Measurements from ENCODE around the gene PLD6. TPM values are rescaled to one million over a fixed set of nuclear protein-coding genes. Genes with fewer than 3 reads are reported as not detected.
"Not testable (repeated sequence)": the region's sequence is repeated elsewhere in the genome, so short reads cannot be mapped to it uniquely, and the experiment has no call there.

Gene PLD6
- total RNA-seq, 1 donor from 2014 or later = 5.2 TPM

GRCh38 chr17:17175917-17176316 lies 30.2 kb downstream of the PLD6 start:
- DNase-seq = no peak

- no peak for DNase-seq
These were observed 30.8 kb downstream of the PLD6 start for GRCh38 chr17:17175340-17175739.

GRCh38 chr17:17173921-17174320 lies 32.2 kb downstream of the PLD6 start:
- no peak for DNase-seq

- no peak for DNase-seq
These were observed 33.1 kb downstream of the PLD6 start for GRCh38 chr17:17172990-17173389.

- no peak for DNase-seq
These were observed 33.9 kb downstream of the PLD6 start for GRCh38 chr17:17172001-17172939.

GRCh38 chr17:17171186-17171585 lies 34.9 kb downstream of the PLD6 start:
- no peak for DNase-seq

GRCh38 chr17:17170346-17170985 lies 35.7 kb downstream of the PLD6 start:
- no peak for DNase-seq

- no peak for DNase-seq
These were observed 36.7 kb downstream of the PLD6 start for GRCh38 chr17:17169396-17169795.

- DNase-seq = no peak
These were observed 37.7 kb downstream of the PLD6 start for GRCh38 chr17:17168401-17168800.

GRCh38 chr17:17167986-17168385 lies 38.1 kb downstream of the PLD6 start:
- no peak for DNase-seq

GRCh38 chr17:17167356-17167755 lies 38.8 kb downstream of the PLD6 start:
- DNase-seq = no peak

- no peak for DNase-seq
These were observed 39.7 kb downstream of the PLD6 start for GRCh38 chr17:17166446-17166845.

GRCh38 chr17:17165666-17166308 lies 40.3 kb downstream of the PLD6 start:
- DNase-seq = no peak

- no peak for DNase-seq
These were observed 41.5 kb downstream of the PLD6 start for GRCh38 chr17:17164676-17165075.

- DNase-seq = no peak
These were observed 42.0 kb downstream of the PLD6 start for GRCh38 chr17:17164156-17164555.

- no peak for DNase-seq
These were observed 44.4 kb downstream of the PLD6 start for GRCh38 chr17:17161759-17162158.

- no peak for DNase-seq
These were observed 45.0 kb downstream of the PLD6 start for GRCh38 chr17:17161121-17161520.

- no peak for DNase-seq
These were observed 46.6 kb downstream of the PLD6 start for GRCh38 chr17:17159571-17159970.

GRCh38 chr17:17158506-17158905 lies 47.6 kb downstream of the PLD6 start:
- not testable (repeated sequence) for DNase-seq

GRCh38 chr17:17157041-17157440 lies 49.1 kb downstream of the PLD6 start:
- DNase-seq = no peak

GRCh38 chr17:17156511-17156910 lies 49.6 kb downstream of the PLD6 start:
- no peak for DNase-seq

GRCh38 chr17:17156107-17156506 lies 50.0 kb downstream of the PLD6 start:
- DNase-seq = no peak

GRCh38 chr17:17155568-17155967 lies 50.6 kb downstream of the PLD6 start:
- DNase-seq = no peak
